GM23338 (cell line): Measurements from ENCODE around the gene P2RX4. TPM values are rescaled to one million over a fixed set of nuclear protein-coding genes. Genes with fewer than 3 reads are reported as not detected.

ENCODE experiments used
- ATAC-seq: fragments of 200-7000 bp; cut with Tn5 transposase; 3 replicates; pipeline ENCODE4 v1.9.1; 2020
- DNase-seq: peaks from one replicate; pipeline ENCODE4 v3.0.0-alpha.2; 2015; ENCODE audit warnings: low spot score
- H2AFZ ChIP-seq: fragments of 200-600 bp; sonication (generic); 2 replicates; pipeline ENCODE4 v1.8.0; 2016; ENCODE audit warnings: antibody characterized with exemption, mild to moderate bottlenecking, moderate library complexity
- H3F3A ChIP-seq: fragments of 200-600 bp; sonication (generic); replicated peaks from 2 replicates; pipeline ENCODE4 v1.8.0; 2017; ENCODE audit warnings: antibody characterized with exemption, mixed run types, low read depth
- H3K27ac ChIP-seq: fragments of 200-600 bp; sonication (generic); 2 replicates; pipeline ENCODE4 v1.6.1; 2016; ENCODE audit warnings: low read depth
- H3K27me3 ChIP-seq: fragments of 200-600 bp; sonication (generic); 2 replicates; pipeline ENCODE4 v1.8.0; 2016; ENCODE audit warnings: mild to moderate bottlenecking, mixed run types, moderate library complexity; ENCODE audit not compliant: insufficient read depth
- H3K36me3 ChIP-seq: fragments of 200-600 bp; sonication (generic); 2 replicates; pipeline ENCODE4 v1.8.0; 2016; ENCODE audit warnings: mild to moderate bottlenecking; ENCODE audit not compliant: insufficient read depth
- H3K4me1 ChIP-seq: fragments of 200-600 bp; sonication (generic); 2 replicates; pipeline ENCODE4 v1.8.0; 2016; ENCODE audit warnings: mild to moderate bottlenecking, moderate library complexity; ENCODE audit not compliant: insufficient read depth
- H3K4me2 ChIP-seq: fragments of 200-600 bp; sonication (generic); 2 replicates; pipeline ENCODE4 v1.7.1; 2017; ENCODE audit warnings: mixed run types
- H3K4me3 ChIP-seq: fragments of 200-600 bp; sonication (generic); 2 replicates; pipeline ENCODE4 v1.6.1; 2016; ENCODE audit warnings: mixed run types
- H3K79me2 ChIP-seq: fragments of 200-600 bp; sonication (generic); replicated peaks from 2 replicates; pipeline ENCODE4 v1.8.0; 2017; ENCODE audit warnings: mild to moderate bottlenecking; ENCODE audit not compliant: insufficient read depth
- H3K9me2 ChIP-seq: fragments of 200-600 bp; sonication (generic); 2 replicates; pipeline ENCODE4 v1.8.0; 2017; ENCODE audit not compliant: insufficient read depth
- H4K20me1 ChIP-seq: fragments of 200-600 bp; sonication (generic); replicated peaks from 2 replicates; pipeline ENCODE4 v1.8.0; 2017; ENCODE audit warnings: mild to moderate bottlenecking; ENCODE audit not compliant: insufficient read depth
- H3K27ac Mint-ChIP-seq: 2 replicates; pipeline ENCODE4 v1.8.0; 2020; ENCODE audit warnings: inconsistent platforms, mild to moderate bottlenecking, moderate library complexity, mixed read lengths
- H3K27me3 Mint-ChIP-seq: 3 replicates; pipeline ENCODE4 v1.8.0; 2022; ENCODE audit warnings: low read depth, mild to moderate bottlenecking, moderate library complexity, mixed read lengths, inconsistent platforms; ENCODE audit not compliant: insufficient read depth, poor library complexity
- H3K36me3 Mint-ChIP-seq: 3 replicates; pipeline ENCODE4 v1.8.0; 2021; ENCODE audit warnings: low read depth, mild to moderate bottlenecking, inconsistent platforms, moderate library complexity, mixed read lengths
- H3K4me1 Mint-ChIP-seq: 3 replicates; pipeline ENCODE4 v1.8.0; 2020; ENCODE audit warnings: mild to moderate bottlenecking, inconsistent platforms, mixed read lengths
- H3K4me3 Mint-ChIP-seq: 3 replicates; pipeline ENCODE4 v1.8.0; 2021; ENCODE audit warnings: moderate library complexity, mild to moderate bottlenecking, inconsistent platforms, mixed read lengths
- H3K9me3 Mint-ChIP-seq: 3 replicates; pipeline ENCODE4 v1.8.0; 2020; ENCODE audit warnings: moderate library complexity, mild to moderate bottlenecking, inconsistent platforms, mixed read lengths
- CREB1 ChIP-seq: fragments of 250-450 bp; sonication (Bioruptor Pico); IDR thresholded peaks from 2 replicates; pipeline ENCODE4 v1.5.0; 2020; ENCODE audit warnings: low read depth, mild to moderate bottlenecking, moderate library complexity
- EZH2 ChIP-seq: fragments of 200-600 bp; sonication (generic); IDR thresholded peaks from one replicate; pipeline ENCODE4 v1.8.0; 2017; ENCODE audit warnings: antibody characterized with exemption, mild to moderate bottlenecking, low read depth; ENCODE audit not compliant: unreplicated experiment
- EZH2phosphoT487 ChIP-seq: fragments of 200-600 bp; sonication (generic); IDR thresholded peaks from one replicate; pipeline ENCODE4 v1.8.1; 2018; ENCODE audit warnings: antibody characterized with exemption; ENCODE audit not compliant: unreplicated experiment
- JUNB ChIP-seq: IDR thresholded peaks from one replicate; pipeline ENCODE4 v1.6.1; 2016; ENCODE audit warnings: antibody characterized with exemption; ENCODE audit not compliant: unreplicated experiment
- NANOG ChIP-seq: IDR thresholded peaks from 2 replicates; pipeline ENCODE4 v1.6.1; 2016; ENCODE audit warnings: antibody characterized with exemption, borderline replicate concordance
- POLR2AphosphoS5 ChIP-seq: IDR thresholded peaks from 2 replicates; pipeline ENCODE4 v1.6.1; 2016; ENCODE audit warnings: antibody characterized with exemption, low read depth
- REST ChIP-seq: IDR thresholded peaks from one replicate; pipeline ENCODE4 v1.6.1; 2018; ENCODE audit warnings: antibody characterized with exemption; ENCODE audit not compliant: unreplicated experiment
- STAT1 ChIP-seq: IDR thresholded peaks from one replicate; pipeline ENCODE4 v1.6.1; 2016; ENCODE audit warnings: antibody characterized with exemption; ENCODE audit not compliant: unreplicated experiment
- ZNF114 ChIP-seq: fragments of 250-450 bp; sonication (Bioruptor Pico); IDR thresholded peaks from 2 replicates; pipeline ENCODE4 v1.5.0; 2020; ENCODE audit warnings: mild to moderate bottlenecking, moderate library complexity
- ZNF331 ChIP-seq: fragments of 250-450 bp; sonication (Bioruptor Pico); IDR thresholded peaks from 2 replicates; pipeline ENCODE4 v1.5.0; 2020; ENCODE audit warnings: low read depth, mild to moderate bottlenecking, moderate library complexity
- polyA plus RNA-seq: library from polyadenylated mRNA; unstranded; fragments of >200 nt; fragmentation: Nextera tagmentation; extraction: Ambion mirVana; gene quantifications from 2 replicates; pipeline ENCODE4 v1.2.1, GENCODE V29; 2016
- total RNA-seq: library from RNA; depleted of rRNA; stranded (reverse); fragments of >200 nt; shearing (Covaris generic); gene quantifications from 2 replicates; pipeline ENCODE4 v1.2.3, GENCODE V29; 2014
- TF ChIP-seq, protein P1 (sequence below), 2 experiments: fragments of 200-600 bp in 1 of 2; sonication (generic) in 1 of 2; conservative IDR thresholded peaks; 2 replicates each; pipeline versions ENCODE4 v1.5.1 to v1.6.1; 2016 to 2017; ENCODE audit warnings: antibody characterized with exemption in 2 of 2, low read depth in 2 of 2, mild to moderate bottlenecking in 2 of 2, moderate library complexity in 1 of 2
- TF ChIP-seq, protein P2 (sequence below): fragments of 250-450 bp; sonication (Bioruptor Pico); IDR thresholded peaks from 2 replicates; pipeline ENCODE4 v1.5.0; 2020; ENCODE audit warnings: mild to moderate bottlenecking, moderate library complexity
- TF ChIP-seq, protein P3 (sequence below): IDR thresholded peaks from 2 replicates; pipeline ENCODE4 v1.6.1; 2016; ENCODE audit warnings: antibody characterized with exemption

The P2RX4 gene
- total and polyA plus RNA-seq, 2 experiments from 2014 or later, result 5.6 to 18.9 TPM

GRCh38 chr12:121172145-121172544, 37.8 kb upstream of the P2RX4 start:
- TF ChIP-seq STAT1, result no peak
- no peak for TF ChIP-seq NANOG
- no peak for TF ChIP-seq EZH2
- TF ChIP-seq JUNB, result no peak
- TF ChIP-seq, protein P1, sequence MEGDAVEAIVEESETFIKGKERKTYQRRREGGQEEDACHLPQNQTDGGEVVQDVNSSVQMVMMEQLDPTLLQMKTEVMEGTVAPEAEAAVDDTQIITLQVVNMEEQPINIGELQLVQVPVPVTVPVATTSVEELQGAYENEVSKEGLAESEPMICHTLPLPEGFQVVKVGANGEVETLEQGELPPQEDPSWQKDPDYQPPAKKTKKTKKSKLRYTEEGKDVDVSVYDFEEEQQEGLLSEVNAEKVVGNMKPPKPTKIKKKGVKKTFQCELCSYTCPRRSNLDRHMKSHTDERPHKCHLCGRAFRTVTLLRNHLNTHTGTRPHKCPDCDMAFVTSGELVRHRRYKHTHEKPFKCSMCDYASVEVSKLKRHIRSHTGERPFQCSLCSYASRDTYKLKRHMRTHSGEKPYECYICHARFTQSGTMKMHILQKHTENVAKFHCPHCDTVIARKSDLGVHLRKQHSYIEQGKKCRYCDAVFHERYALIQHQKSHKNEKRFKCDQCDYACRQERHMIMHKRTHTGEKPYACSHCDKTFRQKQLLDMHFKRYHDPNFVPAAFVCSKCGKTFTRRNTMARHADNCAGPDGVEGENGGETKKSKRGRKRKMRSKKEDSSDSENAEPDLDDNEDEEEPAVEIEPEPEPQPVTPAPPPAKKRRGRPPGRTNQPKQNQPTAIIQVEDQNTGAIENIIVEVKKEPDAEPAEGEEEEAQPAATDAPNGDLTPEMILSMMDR (conservative IDR thresholded peaks at IDR 0.05; ENCODE audit: low read depth in 2 of 2), result no peak
- TF ChIP-seq ZNF114 (CRISPR knock-in tag), result no peak
- no peak for TF ChIP-seq REST
- TF ChIP-seq, protein P2, sequence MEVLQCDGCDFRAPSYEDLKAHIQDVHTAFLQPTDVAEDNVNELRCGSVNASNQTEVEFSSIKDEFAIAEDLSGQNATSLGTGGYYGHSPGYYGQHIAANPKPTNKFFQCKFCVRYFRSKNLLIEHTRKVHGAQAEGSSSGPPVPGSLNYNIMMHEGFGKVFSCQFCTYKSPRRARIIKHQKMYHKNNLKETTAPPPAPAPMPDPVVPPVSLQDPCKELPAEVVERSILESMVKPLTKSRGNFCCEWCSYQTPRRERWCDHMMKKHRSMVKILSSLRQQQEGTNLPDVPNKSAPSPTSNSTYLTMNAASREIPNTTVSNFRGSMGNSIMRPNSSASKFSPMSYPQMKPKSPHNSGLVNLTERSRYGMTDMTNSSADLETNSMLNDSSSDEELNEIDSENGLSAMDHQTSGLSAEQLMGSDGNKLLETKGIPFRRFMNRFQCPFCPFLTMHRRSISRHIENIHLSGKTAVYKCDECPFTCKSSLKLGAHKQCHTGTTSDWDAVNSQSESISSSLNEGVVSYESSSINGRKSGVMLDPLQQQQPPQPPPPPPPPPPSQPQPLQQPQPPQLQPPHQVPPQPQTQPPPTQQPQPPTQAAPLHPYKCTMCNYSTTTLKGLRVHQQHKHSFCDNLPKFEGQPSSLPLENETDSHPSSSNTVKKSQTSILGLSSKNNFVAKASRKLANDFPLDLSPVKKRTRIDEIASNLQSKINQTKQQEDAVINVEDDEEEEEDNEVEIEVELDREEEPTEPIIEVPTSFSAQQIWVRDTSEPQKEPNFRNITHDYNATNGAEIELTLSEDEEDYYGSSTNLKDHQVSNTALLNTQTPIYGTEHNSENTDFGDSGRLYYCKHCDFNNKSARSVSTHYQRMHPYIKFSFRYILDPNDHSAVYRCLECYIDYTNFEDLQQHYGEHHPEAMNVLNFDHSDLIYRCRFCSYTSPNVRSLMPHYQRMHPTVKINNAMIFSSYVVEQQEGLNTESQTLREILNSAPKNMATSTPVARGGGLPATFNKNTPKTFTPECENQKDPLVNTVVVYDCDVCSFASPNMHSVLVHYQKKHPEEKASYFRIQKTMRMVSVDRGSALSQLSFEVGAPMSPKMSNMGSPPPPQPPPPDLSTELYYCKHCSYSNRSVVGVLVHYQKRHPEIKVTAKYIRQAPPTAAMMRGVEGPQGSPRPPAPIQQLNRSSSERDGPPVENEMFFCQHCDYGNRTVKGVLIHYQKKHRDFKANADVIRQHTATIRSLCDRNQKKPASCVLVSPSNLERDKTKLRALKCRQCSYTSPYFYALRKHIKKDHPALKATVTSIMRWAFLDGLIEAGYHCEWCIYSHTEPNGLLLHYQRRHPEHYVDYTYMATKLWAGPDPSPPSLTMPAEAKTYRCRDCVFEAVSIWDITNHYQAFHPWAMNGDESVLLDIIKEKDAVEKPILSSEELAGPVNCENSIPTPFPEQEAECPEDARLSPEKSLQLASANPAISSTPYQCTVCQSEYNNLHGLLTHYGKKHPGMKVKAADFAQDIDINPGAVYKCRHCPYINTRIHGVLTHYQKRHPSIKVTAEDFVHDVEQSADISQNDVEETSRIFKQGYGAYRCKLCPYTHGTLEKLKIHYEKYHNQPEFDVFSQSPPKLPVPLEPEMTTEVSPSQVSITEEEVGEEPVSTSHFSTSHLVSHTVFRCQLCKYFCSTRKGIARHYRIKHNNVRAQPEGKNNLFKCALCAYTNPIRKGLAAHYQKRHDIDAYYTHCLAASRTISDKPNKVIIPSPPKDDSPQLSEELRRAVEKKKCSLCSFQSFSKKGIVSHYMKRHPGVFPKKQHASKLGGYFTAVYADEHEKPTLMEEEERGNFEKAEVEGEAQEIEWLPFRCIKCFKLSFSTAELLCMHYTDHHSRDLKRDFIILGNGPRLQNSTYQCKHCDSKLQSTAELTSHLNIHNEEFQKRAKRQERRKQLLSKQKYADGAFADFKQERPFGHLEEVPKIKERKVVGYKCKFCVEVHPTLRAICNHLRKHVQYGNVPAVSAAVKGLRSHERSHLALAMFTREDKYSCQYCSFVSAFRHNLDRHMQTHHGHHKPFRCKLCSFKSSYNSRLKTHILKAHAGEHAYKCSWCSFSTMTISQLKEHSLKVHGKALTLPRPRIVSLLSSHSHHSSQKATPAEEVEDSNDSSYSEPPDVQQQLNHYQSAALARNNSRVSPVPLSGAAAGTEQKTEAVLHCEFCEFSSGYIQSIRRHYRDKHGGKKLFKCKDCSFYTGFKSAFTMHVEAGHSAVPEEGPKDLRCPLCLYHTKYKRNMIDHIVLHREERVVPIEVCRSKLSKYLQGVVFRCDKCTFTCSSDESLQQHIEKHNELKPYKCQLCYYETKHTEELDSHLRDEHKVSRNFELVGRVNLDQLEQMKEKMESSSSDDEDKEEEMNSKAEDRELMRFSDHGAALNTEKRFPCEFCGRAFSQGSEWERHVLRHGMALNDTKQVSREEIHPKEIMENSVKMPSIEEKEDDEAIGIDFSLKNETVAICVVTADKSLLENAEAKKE (CRISPR knock-in tag), result no peak
- TF ChIP-seq CREB1 (CRISPR knock-in tag), result no peak
- TF ChIP-seq, protein P3, sequence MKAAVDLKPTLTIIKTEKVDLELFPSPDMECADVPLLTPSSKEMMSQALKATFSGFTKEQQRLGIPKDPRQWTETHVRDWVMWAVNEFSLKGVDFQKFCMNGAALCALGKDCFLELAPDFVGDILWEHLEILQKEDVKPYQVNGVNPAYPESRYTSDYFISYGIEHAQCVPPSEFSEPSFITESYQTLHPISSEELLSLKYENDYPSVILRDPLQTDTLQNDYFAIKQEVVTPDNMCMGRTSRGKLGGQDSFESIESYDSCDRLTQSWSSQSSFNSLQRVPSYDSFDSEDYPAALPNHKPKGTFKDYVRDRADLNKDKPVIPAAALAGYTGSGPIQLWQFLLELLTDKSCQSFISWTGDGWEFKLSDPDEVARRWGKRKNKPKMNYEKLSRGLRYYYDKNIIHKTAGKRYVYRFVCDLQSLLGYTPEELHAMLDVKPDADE, result no peak
- no peak for TF ChIP-seq POLR2AphosphoS5
- TF ChIP-seq ZNF331 (CRISPR knock-in tag), result no peak
- TF ChIP-seq EZH2phosphoT487, result no peak
- H3K27me3 ChIP-seq, result no peaks in the 10 kb centered on the region
- H3K4me1 ChIP-seq, result no peaks in the 10 kb centered on the region
- H3K9me2 ChIP-seq, result no peaks in the 10 kb centered on the region
- peaks cover 9% of the 10 kb centered on the region for H3K27me3 Mint-ChIP-seq
- no peak overlapping the region for H2AFZ ChIP-seq
- no peak for ATAC-seq
- no peak overlapping the region for H3K27ac ChIP-seq
- no peaks in the 10 kb centered on the region for H3K36me3 ChIP-seq
- no peak for DNase-seq
- no peaks in the 10 kb centered on the region for H3K4me1 Mint-ChIP-seq
- no peaks in the 10 kb centered on the region for H3F3A ChIP-seq
- H3K9me3 Mint-ChIP-seq, result no peaks in the 10 kb centered on the region
- H3K36me3 Mint-ChIP-seq, result no peaks in the 10 kb centered on the region
- H3K79me2 ChIP-seq, result no peaks in the 10 kb centered on the region
- no peak overlapping the region for H3K4me2 ChIP-seq
- H4K20me1 ChIP-seq, result no peaks in the 10 kb centered on the region
- H3K27ac Mint-ChIP-seq, result no peak overlapping the region
- H3K4me3 Mint-ChIP-seq, result no peak overlapping the region
- H3K4me3 ChIP-seq, result no peak overlapping the region
